ENCODE measurements around the gene USP14. TPM values are rescaled to one million over a fixed set of nuclear protein-coding genes. Genes with fewer than 3 reads are reported as not detected.

The USP14 gene
- total and polyA plus RNA-seq, 7 donors = 11.4 to 40.7 (median 27.8) TPM

DNA sequence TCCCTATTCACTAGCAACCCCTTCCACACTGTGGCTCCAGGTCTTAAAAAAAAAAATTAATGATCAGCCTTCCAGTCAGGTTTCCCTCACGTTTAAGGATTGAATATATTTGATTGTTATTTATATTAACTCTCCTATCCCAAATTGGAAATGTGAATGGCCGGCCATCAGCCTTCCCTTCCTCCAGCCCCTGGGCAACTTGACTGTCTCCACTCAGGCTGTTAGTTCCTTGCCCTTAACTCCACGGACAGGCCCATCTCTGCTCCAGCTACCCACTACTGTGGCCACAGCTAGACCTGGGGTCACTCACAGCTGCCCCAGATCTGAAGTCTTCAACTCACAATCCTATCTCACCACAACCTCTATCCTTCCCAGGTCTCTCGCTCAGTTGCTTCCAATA lies 69.5 kb downstream of the USP14 start:
- Histone ChIP-seq H3K9me3 (no peaks in the 10 kb centered on the region), H3K27me3 (no peaks in the 10 kb centered on the region), H3K27ac (no peak overlapping the region), H3K4me1 (no peaks in the 10 kb centered on the region), H3K4me3 (no peak overlapping the region), H3K36me3 (peaks cover 7 to 38% (median 13%) of the 10 kb centered on the region in 4 donors)
- no peak for TF ChIP-seq POLR2AphosphoS5 (IDR thresholded peaks at IDR 0.05)
- TF ChIP-seq EP300 (IDR thresholded peaks at IDR 0.05) = no peak
- TF ChIP-seq, protein P1, sequence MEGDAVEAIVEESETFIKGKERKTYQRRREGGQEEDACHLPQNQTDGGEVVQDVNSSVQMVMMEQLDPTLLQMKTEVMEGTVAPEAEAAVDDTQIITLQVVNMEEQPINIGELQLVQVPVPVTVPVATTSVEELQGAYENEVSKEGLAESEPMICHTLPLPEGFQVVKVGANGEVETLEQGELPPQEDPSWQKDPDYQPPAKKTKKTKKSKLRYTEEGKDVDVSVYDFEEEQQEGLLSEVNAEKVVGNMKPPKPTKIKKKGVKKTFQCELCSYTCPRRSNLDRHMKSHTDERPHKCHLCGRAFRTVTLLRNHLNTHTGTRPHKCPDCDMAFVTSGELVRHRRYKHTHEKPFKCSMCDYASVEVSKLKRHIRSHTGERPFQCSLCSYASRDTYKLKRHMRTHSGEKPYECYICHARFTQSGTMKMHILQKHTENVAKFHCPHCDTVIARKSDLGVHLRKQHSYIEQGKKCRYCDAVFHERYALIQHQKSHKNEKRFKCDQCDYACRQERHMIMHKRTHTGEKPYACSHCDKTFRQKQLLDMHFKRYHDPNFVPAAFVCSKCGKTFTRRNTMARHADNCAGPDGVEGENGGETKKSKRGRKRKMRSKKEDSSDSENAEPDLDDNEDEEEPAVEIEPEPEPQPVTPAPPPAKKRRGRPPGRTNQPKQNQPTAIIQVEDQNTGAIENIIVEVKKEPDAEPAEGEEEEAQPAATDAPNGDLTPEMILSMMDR (IDR thresholded peaks at IDR 0.05) = no peak
- WGBS, 2 donors = 91 to 95% methylated on average over 4 of the region's 4 CpGs
- intact Hi-C loops (cut with DNase I) = no loop called here
- no peak for DNase-seq

DNA sequence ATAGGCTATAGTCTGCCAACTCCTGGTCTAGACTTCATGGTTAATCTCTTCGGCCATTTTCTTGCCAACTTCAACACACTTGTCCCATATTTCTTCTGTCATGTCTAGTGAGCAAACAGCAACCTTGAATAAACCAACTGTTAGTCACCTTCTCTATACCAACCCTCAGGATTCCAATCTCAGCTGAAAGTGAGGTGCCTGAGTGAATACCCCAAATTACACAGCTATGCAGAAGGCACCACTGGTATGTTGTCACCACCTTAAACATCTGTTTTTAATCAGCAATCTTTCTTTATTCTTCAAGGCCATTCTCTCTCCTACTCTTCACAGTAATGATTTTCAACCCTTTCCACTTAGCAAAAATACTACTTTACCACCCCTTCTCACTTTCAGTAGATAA lies 70.2 kb downstream of the USP14 start:
- H3K36me3 ChIP-seq = peaks cover 5 to 31% (median 10%) of the 10 kb centered on the region in 4 donors
- 98% methylated on average over 1 of the region's 1 CpG for WGBS, 2 donors

DNA sequence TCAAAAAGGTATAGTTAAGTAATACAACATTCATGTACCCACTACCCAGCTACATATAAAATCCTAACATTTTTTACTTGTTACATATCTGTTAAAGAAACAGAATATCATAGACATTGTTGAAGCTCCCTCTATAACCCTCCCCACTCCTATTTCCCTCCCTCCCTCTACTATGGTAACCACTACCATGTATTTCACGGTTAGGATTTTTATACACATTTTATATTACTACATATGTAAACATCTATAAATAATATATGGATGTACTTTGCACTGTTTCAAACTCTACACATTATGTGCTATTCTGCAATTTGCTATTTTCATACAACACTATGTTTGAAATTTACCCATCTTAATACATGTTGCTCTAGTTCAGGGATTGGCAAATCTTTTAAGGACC lies 73.2 kb downstream of the USP14 start:
- intact Hi-C loops (cut with DNase I) = no loop called here
- WGBS, 2 donors = 18 to 55% methylated on average over 1 of the region's 1 CpG
- DNase-seq = no peak
- no peaks in the 10 kb centered on the region for H3K9me3 ChIP-seq
- peaks cover 0 to 2% (median 0%) of the 10 kb centered on the region in 4 donors for H3K36me3 ChIP-seq
- H3K27ac ChIP-seq = no peak overlapping the region
- TF ChIP-seq EP300 (IDR thresholded peaks at IDR 0.05) (no peak), POLR2AphosphoS5 (IDR thresholded peaks at IDR 0.05) (no peak), POLR2A (IDR thresholded peaks at IDR 0.05) (no peak)
- TF ChIP-seq, protein P1 (IDR thresholded peaks at IDR 0.05) = no peak
- H3K4me3 ChIP-seq = no peak overlapping the region
- H3K4me1 ChIP-seq = no peaks in the 10 kb centered on the region
- H3K27me3 ChIP-seq = no peaks in the 10 kb centered on the region

More for the DNA sequence above, 70.2 kb downstream of the USP14 start:
- Histone ChIP-seq H3K9me3 (no peaks in the 10 kb centered on the region), H3K27ac (no peak overlapping the region), H3K4me1 (no peaks in the 10 kb centered on the region), H3K27me3 (no peaks in the 10 kb centered on the region), H3K4me3 (no peak overlapping the region)
- intact Hi-C loops (cut with DNase I) = no loop called here
- DNase-seq = no peak
- TF ChIP-seq POLR2AphosphoS5 (IDR thresholded peaks at IDR 0.05) (no peak), EP300 (IDR thresholded peaks at IDR 0.05) (no peak), POLR2A (IDR thresholded peaks at IDR 0.05) (no peak)
- TF ChIP-seq, protein P1 (IDR thresholded peaks at IDR 0.05) = no peak

DNA sequence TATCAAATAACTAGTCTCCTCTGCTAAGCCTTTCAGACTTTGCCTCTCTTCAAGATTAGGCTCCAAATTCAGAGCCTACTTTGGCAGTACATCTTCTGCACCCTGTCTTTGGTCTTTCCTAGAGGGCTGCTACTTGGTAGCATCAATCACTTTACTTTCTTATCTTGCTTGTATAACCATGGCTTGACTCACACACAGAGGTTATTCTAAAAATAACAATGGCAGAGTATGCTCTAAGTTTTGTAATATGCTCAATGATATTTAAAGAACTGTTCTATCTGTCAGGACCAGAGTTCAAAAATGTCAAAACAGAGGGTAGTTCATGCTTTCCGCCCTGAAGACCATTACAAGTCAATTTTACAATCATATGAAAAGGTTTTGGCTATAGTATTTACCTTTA lies 81.8 kb downstream of the USP14 start:
- intact Hi-C loops (cut with DNase I) = no loop called here
- Histone ChIP-seq H3K36me3 (peaks cover 0 to 58% (median under 1%) of the 10 kb centered on the region in 4 donors), H3K27ac (no peak overlapping the region), H3K27me3 (no peaks in the 10 kb centered on the region), H3K4me3 (no peak overlapping the region), H3K9me3 (no peaks in the 10 kb centered on the region), H3K4me1 (peaks cover 0 to 6% (median 0%) of the 10 kb centered on the region in 4 donors)
- WGBS, 2 donors = 92 to 98% methylated on average over 1 of the region's 1 CpG
- TF ChIP-seq POLR2AphosphoS5 (IDR thresholded peaks at IDR 0.05) (no peak), POLR2A (IDR thresholded peaks at IDR 0.05) (no peak), EP300 (IDR thresholded peaks at IDR 0.05) (no peak)
- TF ChIP-seq, protein P1 (IDR thresholded peaks at IDR 0.05) = no peak
- DNase-seq = no peak

DNA sequence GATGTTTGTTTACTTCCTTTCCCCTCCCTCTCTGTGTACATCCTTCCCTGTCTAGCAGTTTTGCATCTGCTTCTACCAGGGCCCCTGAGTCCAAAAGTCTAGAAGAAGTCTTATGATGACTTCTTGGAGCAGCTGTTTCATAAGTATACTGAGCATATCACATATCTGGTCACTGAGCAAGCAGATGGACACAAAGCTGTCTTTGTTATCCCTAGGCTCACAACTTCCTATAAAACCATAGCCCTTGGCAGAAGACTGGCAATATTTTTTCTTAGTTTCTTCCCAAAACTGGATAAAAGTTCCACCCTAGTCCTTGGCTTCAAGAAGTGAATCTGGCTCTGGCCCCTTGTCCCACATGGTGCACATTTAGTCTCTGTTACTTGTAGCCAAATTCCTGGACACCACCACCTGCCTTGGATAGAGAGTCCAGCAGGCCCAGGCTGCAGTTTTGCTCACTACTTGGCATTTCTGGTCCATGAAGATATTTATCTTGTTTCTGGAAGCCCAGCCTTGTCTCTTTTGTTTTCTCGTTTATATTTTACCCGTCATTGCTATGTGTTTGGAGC lies 87.0 kb downstream of the USP14 start:
- no peak overlapping the region for H3K4me3 ChIP-seq
- peaks cover 0 to 95% (median 11%) of the 10 kb centered on the region in 4 donors for H3K36me3 ChIP-seq
- no peak overlapping the region for H3K27ac ChIP-seq
- TF ChIP-seq, protein P1 (IDR thresholded peaks at IDR 0.05) = no peak
- TF ChIP-seq POLR2AphosphoS5 (IDR thresholded peaks at IDR 0.05) (no peak), POLR2A (IDR thresholded peaks at IDR 0.05) (no peak), EP300 (IDR thresholded peaks at IDR 0.05) (no peak)
- H3K9me3 ChIP-seq = no peaks in the 10 kb centered on the region
- WGBS, 2 donors = 92 to 97% methylated on average over 2 of the region's 2 CpGs
- no peaks in the 10 kb centered on the region for H3K27me3 ChIP-seq
- DNase-seq = no peak
- intact Hi-C loops (cut with DNase I) = no loop called here
- peaks cover 0 to 3% (median 0%) of the 10 kb centered on the region in 4 donors for H3K4me1 ChIP-seq
